ENCODE results near the gene RNF166.

The RNF166 gene

GRCh38 chr16:88723507-88723887, 17.3 kb upstream of the RNF166 start:
- no peak for TF ChIP-seq CTCF (conservative IDR thresholded peaks at IDR 0.05; ENCODE audit: low read depth, low read length)
- H3K4me3 ChIP-seq (ENCODE audit: low read depth, low read length): no peak overlapping the region
- DNase-seq (ENCODE audit: low read depth): no peak

- H3K4me3 ChIP-seq (ENCODE audit: low read depth, low read length): no peak overlapping the region
- no peak for TF ChIP-seq CTCF (conservative IDR thresholded peaks at IDR 0.05; ENCODE audit: low read depth, low read length)
- no peak for DNase-seq (ENCODE audit: low read depth)
Measured at GRCh38 chr16:88722784-88723506, 16.7 kb upstream of the RNF166 start.

GRCh38 chr16:88721815-88722755, 15.9 kb upstream of the RNF166 start:
- H3K4me3 ChIP-seq (ENCODE audit: low read depth, low read length): no peak overlapping the region
- DNase-seq (ENCODE audit: low read depth): no peak
- no peak for TF ChIP-seq CTCF (conservative IDR thresholded peaks at IDR 0.05; ENCODE audit: low read depth, low read length)

GRCh38 chr16:88721236-88721635, 15.0 kb upstream of the RNF166 start:
- no peak for DNase-seq (ENCODE audit: low read depth)
- no peak for TF ChIP-seq CTCF (conservative IDR thresholded peaks at IDR 0.05; ENCODE audit: low read depth, low read length)
- no peak overlapping the region for H3K4me3 ChIP-seq (ENCODE audit: low read depth, low read length)

GRCh38 chr16:88720396-88720970, 14.3 kb upstream of the RNF166 start:
- DNase-seq (ENCODE audit: low read depth): no peak
- TF ChIP-seq CTCF (conservative IDR thresholded peaks at IDR 0.05; ENCODE audit: low read depth, low read length): no peak
- no peak overlapping the region for H3K4me3 ChIP-seq (ENCODE audit: low read depth, low read length)

- no peak for DNase-seq (ENCODE audit: low read depth)
- no peak overlapping the region for H3K4me3 ChIP-seq (ENCODE audit: low read depth, low read length)
- no peak for TF ChIP-seq CTCF (conservative IDR thresholded peaks at IDR 0.05; ENCODE audit: low read depth, low read length)
Measured at GRCh38 chr16:88719933-88720296, 13.7 kb upstream of the RNF166 start.

Data from choroid plexus epithelial cell (primary cell).